ENCODE measurements around the gene ADD3. TPM values are rescaled to one million over a fixed set of nuclear protein-coding genes. Genes with fewer than 3 reads are reported as not detected.

The ADD3 gene
- total and polyA plus RNA-seq, 8 donors: 31.9 to 83.3 (median 47.2) TPM

DNA sequence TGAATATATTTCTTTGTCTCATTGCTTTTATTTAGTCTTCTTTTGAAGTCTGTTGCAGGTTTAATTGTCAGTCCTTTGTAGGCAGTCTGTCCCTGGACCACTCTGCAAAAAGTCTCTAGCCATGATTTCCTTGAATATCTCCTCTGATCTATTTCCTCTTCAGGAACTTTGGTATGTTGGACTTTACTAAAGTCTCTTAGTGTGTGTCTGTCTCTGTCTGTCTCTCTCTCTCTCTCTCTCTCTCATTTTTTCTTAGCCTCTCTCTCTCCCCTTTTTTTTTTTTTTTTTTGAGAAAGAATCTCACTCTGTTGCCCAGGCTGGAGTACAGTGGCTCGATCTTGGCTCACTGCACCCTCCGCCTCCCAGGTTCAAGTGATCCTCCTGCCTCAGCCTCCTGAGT lies 57.5 kb downstream of the ADD3 start:
- TF ChIP-seq, protein P1, sequence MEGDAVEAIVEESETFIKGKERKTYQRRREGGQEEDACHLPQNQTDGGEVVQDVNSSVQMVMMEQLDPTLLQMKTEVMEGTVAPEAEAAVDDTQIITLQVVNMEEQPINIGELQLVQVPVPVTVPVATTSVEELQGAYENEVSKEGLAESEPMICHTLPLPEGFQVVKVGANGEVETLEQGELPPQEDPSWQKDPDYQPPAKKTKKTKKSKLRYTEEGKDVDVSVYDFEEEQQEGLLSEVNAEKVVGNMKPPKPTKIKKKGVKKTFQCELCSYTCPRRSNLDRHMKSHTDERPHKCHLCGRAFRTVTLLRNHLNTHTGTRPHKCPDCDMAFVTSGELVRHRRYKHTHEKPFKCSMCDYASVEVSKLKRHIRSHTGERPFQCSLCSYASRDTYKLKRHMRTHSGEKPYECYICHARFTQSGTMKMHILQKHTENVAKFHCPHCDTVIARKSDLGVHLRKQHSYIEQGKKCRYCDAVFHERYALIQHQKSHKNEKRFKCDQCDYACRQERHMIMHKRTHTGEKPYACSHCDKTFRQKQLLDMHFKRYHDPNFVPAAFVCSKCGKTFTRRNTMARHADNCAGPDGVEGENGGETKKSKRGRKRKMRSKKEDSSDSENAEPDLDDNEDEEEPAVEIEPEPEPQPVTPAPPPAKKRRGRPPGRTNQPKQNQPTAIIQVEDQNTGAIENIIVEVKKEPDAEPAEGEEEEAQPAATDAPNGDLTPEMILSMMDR (IDR thresholded peaks at IDR 0.05): no peak
- no peaks in the 10 kb centered on the region for H3K36me3 ChIP-seq
- H3K9me3 ChIP-seq: no peaks in the 10 kb centered on the region
- FAIRE-seq (no peak), ATAC-seq (no peak), DNase-seq (no peak)
- 93 to 100% methylated on average over 2 of the region's 2 CpGs for WGBS, 2 donors
- no peaks in the 10 kb centered on the region for H3K27me3 ChIP-seq
- no peak overlapping the region for H3K4me3 ChIP-seq
- intact Hi-C loops (cut with DNase I): no loop called here
- peaks cover 0 to 20% (median 5%) of the 10 kb centered on the region in 3 donors for H3K4me1 ChIP-seq
- no peak overlapping the region for H3K27ac ChIP-seq

- DNase-seq: no peak
- no peaks in the 10 kb centered on the region for H3K36me3 ChIP-seq
- TF ChIP-seq, protein P1 (IDR thresholded peaks at IDR 0.05): no peak
- H3K27ac ChIP-seq: no peak overlapping the region
- WGBS, 2 donors: 49 to 57% methylated on average over 4 to 5 of the region's 5 CpGs
- peak in 3 of 4 donors; percentile 38 to 58 (median 54) for ATAC-seq
- H3K27me3 ChIP-seq: no peaks in the 10 kb centered on the region
- intact Hi-C loops (cut with DNase I): no loop called here
- H3K4me1 ChIP-seq: peaks cover 0 to 22% (median 5%) of the 10 kb centered on the region in 3 donors
- no peak for FAIRE-seq
- H3K9me3 ChIP-seq: no peaks in the 10 kb centered on the region
- no peak overlapping the region for H3K4me3 ChIP-seq
Measured at GRCh38 chr10:110067960-110068770, 60.4 kb downstream of the ADD3 start.

GRCh38 chr10:110068780-110069179 lies 61.0 kb downstream of the ADD3 start:
- intact Hi-C loops (cut with DNase I): no loop called here
- H3K27me3 ChIP-seq: no peaks in the 10 kb centered on the region
- no peak for DNase-seq
- no peaks in the 10 kb centered on the region for H3K36me3 ChIP-seq
- peaks cover 0 to 22% (median 5%) of the 10 kb centered on the region in 3 donors for H3K4me1 ChIP-seq
- ATAC-seq: no peak
- no peaks in the 10 kb centered on the region for H3K9me3 ChIP-seq
- 80 to 84% methylated on average over 7 of the region's 7 CpGs for WGBS, 2 donors
- TF ChIP-seq, protein P1 (IDR thresholded peaks at IDR 0.05): no peak
- H3K27ac ChIP-seq: no peak overlapping the region
- no peak for FAIRE-seq
- H3K4me3 ChIP-seq: no peak overlapping the region

DNA sequence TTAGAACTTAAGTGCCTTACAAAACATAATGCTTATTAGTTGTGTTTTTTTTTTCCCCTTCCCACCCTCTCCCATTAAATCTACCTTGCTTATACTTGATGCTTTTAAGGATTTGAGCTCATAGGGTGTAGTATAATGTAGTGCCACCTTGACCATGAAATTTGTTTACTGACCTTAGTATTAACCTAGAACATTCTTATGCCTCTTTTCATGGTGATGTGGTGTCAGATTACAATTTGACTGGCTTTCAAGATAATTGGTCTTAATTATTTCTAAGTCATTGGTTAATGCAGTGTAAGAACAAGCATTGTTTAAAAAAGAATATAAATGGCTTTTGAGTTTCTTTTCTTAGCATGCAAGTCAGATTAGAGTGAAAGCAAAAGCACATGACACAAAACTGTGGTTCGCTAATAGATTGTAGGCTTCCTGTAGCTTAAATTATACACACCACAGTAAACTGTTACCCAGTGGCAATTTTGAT lies 61.8 kb downstream of the ADD3 start:
- Histone ChIP-seq H3K27ac (peak overlapping the region in 1 of 4 donors; percentile 20), H3K4me3 (no peak overlapping the region), H3K36me3 (no peaks in the 10 kb centered on the region), H3K9me3 (no peaks in the 10 kb centered on the region), H3K4me1 (peaks cover 0 to 22% (median 5%) of the 10 kb centered on the region in 3 donors), H3K27me3 (no peaks in the 10 kb centered on the region)
- DNase-seq (no peak), FAIRE-seq (no peak), ATAC-seq (peak in 3 of 4 donors; percentile 44 to 67 (median 67))
- WGBS, 2 donors: 39 to 47% methylated on average over 1 of the region's 1 CpG
- TF ChIP-seq, protein P1 (IDR thresholded peaks at IDR 0.05): no peak
- intact Hi-C loops (cut with DNase I): no loop called here

- intact Hi-C loops (cut with DNase I): no loop called here
- H3K27me3 ChIP-seq: no peaks in the 10 kb centered on the region
- 74 to 83% methylated on average over 2 of the region's 2 CpGs for WGBS, 2 donors
- no peak for FAIRE-seq
- H3K9me3 ChIP-seq: no peaks in the 10 kb centered on the region
- ATAC-seq: no peak
- TF ChIP-seq, protein P1 (IDR thresholded peaks at IDR 0.05): no peak
- no peak for DNase-seq
- H3K4me1 ChIP-seq: peaks cover 31 to 52% (median 31%) of the 10 kb centered on the region in 3 donors
- H3K27ac ChIP-seq: no peak overlapping the region
- no peaks in the 10 kb centered on the region for H3K36me3 ChIP-seq
- no peak overlapping the region for H3K4me3 ChIP-seq
Measured at GRCh38 chr10:110073896-110074295, 66.1 kb downstream of the ADD3 start.

Data from pancreas (tissue), 10 donors.